Tibial nerve (tissue), 4 donors: ENCODE measurements around the gene KLHL36.

Experiments
- CTCF ChIP-seq, 5 experiments: fragments of 200-600 bp in 3 of 5; fragments of 450-650 bp in 2 of 5; sonication (generic) in 3 of 5; IDR thresholded peaks; one replicate each; pipeline ENCODE4 v1.5.1; 2016 to 2019; ENCODE audit warnings: antibody characterized with exemption in 5 of 5, mild to moderate bottlenecking in 3 of 5, moderate library complexity in 2 of 5
- EP300 ChIP-seq, 2 donors: sonication (generic); formaldehyde crosslinking; IDR thresholded peaks; one replicate each; pipeline ENCODE4 v1.6.1; 2017; ENCODE audit warnings: antibody characterized with exemption in 2 of 2, mild to moderate bottlenecking in 1 of 2
- POLR2A ChIP-seq, 2 donors: fragments of 450-650 bp; IDR thresholded peaks; one replicate each; pipeline ENCODE4 v1.6.1; 2017; ENCODE audit warnings: antibody characterized with exemption in 2 of 2, mild to moderate bottlenecking in 2 of 2, moderate library complexity in 2 of 2

- TF ChIP-seq CTCF (IDR thresholded peaks at IDR 0.05) (no peak), POLR2A (IDR thresholded peaks at IDR 0.05) (no peak), EP300 (IDR thresholded peaks at IDR 0.05) (no peak)
Measured at GRCh38 chr16:84663433-84664101, 15.3 kb downstream of the KLHL36 start.
